Activated CD4-positive, alpha-beta T cell treated with anti-CD3 and anti-CD28 coated beads for 1 hour (primary cell): ENCODE data around the gene CHRNA4.

Source experiments
- DNase-seq: peaks from one replicate; pipeline ENCODE4 v3.0.0-alpha.2; 2020

CHRNA4 gene

GRCh38 chr20:63360850-63361518 is at the start of gene CHRNA4:
TSS of gene CHRNA4 (minus strand) at chr20:63361349. CDS start at chr20:63361165, 184 bp downstream.
- no peak for DNase-seq

- no peak for DNase-seq
Observed at GRCh38 chr20:63409834-63410435, 48.8 kb upstream of the CHRNA4 start.

GRCh38 chr20:63409066-63409833 is 48.1 kb upstream of the CHRNA4 start:
- DNase-seq, result no peak

- no peak for DNase-seq
Observed at GRCh38 chr20:63408684-63409046, 47.5 kb upstream of the CHRNA4 start.

DNA sequence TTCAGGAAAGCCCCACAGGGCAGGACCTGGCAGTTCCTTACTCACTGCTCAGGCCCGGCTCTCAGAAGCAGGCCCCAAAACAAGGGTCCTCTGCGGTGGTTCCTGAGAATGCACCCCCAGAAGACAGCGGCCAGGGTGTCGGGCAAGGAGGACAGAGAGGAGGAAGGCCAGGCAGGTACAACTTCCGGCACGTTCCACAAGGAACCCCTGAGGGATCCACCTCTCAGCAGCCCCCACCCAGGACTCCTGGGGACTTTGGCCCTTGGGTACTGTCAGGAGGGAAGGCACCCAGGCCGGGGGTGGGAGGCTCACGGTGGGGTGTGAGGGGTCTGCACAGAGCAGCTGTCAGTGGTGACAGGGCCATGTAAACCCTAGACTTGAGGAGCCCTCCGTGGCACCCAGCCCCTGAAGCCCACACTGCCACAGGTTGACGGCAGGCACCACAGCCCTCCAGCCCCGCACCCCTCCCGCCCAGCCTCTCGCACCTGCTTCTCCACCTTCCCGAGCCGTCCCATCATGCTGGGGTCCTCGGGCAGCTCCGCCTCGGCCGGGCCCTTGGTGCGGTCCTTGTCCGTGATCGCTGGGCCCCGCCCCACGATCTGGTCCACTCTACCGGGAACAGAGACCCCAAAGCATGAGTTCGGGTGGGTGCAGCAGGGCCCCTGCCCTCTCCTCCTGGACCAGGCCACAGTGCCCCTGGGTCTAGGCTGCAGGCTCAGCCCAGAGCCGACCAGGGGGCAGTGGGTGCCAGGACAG is 47.0 kb upstream of the CHRNA4 start:
- DNase-seq, result no peak

DNA sequence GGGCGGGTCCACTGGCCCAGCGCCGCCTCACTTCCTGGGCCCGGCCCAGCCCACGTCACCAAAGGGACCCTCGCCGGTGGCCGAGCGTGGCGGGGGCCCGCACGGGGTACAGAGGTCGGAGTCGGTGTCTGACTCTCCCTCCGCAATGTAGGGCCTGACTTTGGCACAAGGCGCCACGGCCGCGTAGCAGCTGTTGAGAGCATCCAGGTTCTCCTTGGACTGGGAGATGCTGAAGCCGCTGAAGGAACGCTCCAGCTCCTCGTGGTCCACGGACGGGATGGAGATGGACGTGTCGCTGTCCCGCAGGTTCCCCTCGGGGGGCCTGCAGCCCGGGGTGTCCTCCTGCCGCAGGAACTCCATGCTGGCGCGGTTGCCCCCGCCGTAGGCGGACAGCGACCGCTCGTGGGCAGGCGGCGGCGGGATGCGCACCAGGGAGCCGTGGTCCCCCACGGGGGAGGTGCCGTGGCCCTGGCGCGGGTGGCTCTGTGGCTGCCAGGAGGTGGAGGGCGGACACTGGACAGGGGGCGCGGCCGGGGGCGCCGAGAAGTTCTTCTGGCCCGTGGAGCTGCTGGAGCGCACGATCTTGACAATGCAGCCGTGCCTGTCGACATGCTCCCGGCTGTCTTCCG is 45.6 kb upstream of the CHRNA4 start:
- DNase-seq, result no peak

DNA sequence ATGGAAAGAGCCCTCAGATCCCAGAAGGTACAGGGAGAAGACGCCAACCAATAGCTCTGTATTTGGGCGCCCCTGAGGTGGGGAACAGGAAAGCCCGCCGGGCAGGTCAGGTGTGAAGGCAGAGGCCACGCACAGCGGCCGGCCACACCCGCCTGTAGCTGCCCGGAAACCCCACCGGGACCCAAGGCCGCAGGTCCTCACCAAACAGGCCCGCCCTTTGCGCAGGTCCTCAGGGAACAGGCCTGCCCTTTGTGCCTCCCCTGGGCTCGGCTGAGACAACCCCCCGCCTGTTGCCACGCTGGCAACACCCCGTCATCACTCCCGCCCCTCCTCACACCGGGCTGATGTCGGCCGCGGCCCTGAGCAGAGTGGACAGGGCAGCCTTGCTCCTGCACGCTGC is 44.9 kb upstream of the CHRNA4 start:
- no peak for DNase-seq

DNA sequence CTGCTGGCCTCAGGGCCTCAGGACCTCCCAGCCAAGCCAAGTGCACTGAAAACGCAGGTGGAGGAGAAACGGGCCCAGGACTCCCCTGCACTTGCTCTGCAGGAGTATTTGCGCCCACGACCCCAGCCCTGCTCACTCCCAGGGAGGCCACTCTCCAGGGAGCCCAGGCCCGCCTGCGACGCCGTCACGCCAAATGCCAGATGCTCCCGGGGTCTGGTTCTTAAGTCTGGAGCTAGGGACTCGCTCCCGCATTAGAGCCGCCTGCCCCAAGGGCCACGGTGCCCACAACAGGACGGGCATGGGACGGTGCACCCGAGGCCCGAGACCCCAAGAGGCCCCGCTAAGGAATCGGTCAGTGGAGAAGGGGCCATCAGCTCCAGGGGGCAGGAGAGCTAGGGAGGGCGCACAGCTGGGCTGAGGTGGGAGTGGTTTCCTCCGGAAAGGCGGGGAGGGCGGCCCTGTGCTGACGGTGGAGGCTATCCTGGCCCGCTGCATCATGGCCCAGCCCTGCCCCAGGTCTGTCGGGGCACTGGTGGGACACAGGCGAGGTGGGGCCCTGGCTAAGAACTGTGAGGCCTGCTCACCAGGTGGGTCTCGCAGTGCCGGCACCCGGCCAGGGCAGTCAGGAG is 44.1 kb upstream of the CHRNA4 start:
- DNase-seq, result no peak

DNA sequence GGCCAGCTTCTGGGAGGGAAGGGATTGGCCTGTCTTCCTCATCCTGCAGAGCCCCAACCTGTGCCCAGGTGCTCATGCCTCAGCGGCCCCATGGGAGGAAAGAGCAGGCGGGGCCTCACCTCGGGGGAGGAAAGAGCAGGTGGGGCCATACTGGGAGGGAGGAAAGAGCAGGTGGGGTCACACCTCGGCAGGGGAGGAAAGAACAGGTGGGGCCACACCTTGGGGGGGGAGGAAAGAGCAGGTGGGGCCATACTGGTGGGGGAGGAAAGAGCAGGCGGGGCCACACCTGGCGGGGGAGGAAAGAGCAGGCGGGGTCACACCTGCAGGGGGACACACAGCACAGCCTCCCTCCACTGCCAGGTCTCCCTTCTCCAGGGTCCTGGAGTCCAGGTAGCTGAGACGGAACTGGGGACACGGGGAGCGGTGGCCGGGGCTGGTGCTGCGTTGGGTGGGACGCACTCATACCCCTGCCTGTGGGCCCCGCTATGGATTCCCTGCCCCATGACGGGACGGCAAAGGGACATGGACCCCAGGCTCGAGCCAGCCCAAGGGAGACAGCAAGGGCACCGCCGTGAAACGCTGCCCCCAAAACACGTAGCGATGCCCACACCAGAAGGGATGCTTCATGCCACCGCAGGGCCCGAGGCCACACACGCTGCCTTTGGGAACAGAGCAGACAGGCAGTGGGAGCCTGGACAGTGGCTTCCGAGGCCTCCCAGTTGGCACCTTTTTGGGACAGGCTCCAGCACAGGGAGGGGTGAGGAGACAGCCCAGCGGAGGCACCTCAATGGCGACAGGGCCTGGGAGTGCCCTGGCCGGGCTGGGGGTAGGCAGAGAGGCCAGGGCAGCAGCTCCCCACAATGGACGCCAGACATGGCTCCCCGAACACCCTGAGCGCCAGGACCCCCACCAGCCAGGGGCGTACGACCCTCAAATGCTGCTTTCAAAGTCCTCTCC is 43.3 kb upstream of the CHRNA4 start:
- DNase-seq, result no peak

DNA sequence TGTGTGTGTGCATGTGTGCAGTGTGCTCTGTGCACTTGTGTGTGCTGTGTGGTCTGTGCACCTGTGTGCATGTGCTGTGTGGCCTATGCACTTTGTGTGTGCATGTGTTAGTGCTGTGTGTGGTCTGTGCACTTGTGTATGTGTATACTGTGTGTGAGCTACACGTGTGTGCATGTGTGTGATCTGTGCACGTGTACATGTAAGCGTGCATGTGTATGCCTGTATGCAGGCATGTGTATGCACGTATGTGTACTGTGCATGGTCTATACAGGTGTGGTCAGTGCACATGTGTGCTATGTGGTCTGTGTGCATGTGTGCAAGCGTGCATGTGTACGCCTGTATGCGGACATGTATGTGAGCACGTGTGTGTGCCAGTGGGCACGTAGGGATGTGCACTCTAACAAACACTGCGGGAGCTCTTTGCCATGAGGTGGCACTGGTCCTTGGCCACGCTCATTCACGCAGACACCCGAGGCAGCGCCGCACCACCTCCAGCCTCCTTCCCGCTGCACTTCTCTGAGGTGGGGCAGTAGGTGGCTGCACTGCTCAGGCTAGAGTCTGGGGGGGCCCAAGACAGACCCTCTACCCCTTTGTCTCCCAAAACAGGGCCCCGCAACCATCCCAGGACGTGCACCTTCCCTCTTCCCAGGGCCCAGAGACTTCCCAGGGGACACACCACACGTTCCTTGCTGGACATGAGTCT is 42.4 kb upstream of the CHRNA4 start:
- no peak for DNase-seq

- DNase-seq, result no peak
Observed at GRCh38 chr20:63402860-63403220, 41.7 kb upstream of the CHRNA4 start.

GRCh38 chr20:63402181-63402859 is 41.2 kb upstream of the CHRNA4 start:
- no peak for DNase-seq

- no peak for DNase-seq
Observed at GRCh38 chr20:63401384-63402110, 40.4 kb upstream of the CHRNA4 start.

DNA sequence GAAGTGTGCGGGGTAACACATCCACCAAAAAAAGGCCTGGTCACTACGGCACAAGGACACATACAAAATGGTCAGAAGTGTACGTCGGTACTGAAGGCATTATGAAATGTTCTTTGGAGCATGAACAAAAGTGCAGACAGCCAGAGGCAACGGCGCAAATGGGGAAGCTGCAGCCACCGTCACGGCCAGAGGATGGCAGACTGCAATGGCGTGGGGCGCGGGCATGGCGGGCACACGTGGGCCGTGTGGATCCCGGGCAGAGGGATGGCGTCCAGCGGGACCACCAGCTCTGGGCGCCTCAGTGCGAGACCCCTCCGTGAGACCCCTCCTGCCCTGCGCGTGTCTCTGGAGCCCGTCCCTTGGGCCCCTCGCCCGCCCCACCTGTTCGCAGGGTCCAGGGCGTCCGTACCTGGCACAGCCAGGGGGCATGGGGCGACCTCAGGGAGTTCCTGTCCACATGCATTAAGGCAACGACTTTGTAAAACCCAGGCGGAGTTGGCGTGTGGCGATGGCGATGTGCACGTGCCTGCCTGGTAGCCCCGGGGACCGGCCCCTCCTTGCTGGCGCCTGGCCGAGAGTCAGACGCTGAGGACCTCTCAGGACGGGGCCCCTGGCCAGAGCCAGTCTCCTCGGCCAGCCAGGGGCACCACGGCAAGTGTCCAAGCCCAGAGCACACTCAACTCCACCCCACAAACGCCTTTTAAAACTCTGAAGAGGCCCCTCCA is 39.5 kb upstream of the CHRNA4 start:
- no peak for DNase-seq

GRCh38 chr20:63399596-63400375 is 38.6 kb upstream of the CHRNA4 start:
- no peak for DNase-seq

DNA sequence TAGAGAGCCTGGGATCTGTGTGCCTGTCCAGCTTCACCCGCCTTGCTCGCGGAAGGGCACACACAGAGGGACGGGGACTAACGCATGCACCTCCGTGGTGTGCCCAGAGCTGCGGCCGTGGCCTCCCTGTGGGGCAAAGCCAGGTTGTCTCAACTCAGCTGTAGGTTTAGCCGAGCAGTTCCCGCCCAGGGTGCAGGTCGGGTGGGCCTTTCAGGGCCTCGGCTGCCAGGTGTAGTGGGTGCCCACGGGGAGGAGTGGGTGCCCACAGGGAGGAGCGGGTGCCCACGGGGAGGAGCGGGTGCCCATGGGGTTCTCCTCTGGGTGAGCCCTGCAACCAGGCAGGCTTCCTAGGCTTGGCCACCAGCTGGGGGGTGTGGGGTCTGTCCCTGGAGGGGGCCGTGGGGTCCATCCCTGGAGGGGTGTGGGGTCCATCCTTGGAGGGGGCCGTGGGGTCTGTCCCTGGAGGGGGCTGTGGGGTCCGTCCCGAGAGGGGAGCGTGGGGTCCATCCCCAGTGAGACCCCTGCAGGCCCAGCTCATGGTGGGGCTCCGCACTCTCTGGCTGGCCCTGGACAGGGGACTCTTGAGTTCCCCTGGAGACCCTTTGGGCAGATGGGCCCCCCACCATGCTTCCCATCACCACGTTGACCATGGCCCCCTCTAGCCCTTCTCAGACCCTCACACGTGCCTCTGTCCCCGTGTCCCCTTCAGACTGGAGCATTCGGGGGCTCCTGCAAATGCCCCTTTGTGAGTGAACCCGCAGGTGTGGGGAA is 37.8 kb upstream of the CHRNA4 start:
- DNase-seq, result no peak

- DNase-seq, result no peak
Observed at GRCh38 chr20:63397946-63398450, 36.8 kb upstream of the CHRNA4 start.
